Measurements from ENCODE around the gene TXNL4B. TPM values are rescaled to one million over a fixed set of nuclear protein-coding genes. Genes with fewer than 3 reads are reported as not detected.

Gene TXNL4B
- total RNA-seq, 1 donor from 2014 or later, result 10.2 TPM

DNA sequence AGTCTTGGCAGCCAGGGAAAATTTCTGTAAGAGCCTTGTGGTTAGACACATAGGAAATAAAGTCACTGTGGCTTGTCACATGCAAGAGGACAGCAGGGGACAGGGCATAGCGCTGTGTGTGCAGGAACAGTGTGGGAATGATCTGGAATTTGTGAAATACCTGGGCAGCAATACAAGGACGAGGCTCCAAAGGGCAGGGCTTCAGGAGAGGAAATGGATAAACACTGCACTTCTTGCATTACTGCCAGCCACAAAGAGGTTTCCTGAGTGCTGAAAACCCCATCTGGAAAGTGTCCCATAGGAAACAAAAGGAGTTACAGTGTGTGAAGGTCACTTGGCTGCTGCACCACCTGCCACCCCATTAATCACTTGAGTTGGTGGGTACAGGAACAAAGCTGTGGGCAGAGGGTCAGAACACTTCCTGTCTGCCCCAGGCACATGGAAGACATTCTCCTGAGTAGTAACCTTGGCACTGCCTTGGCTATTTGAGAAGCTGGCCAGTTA, 51.2 kb downstream of the TXNL4B start:
- FAIRE-seq, result no peak

DNA sequence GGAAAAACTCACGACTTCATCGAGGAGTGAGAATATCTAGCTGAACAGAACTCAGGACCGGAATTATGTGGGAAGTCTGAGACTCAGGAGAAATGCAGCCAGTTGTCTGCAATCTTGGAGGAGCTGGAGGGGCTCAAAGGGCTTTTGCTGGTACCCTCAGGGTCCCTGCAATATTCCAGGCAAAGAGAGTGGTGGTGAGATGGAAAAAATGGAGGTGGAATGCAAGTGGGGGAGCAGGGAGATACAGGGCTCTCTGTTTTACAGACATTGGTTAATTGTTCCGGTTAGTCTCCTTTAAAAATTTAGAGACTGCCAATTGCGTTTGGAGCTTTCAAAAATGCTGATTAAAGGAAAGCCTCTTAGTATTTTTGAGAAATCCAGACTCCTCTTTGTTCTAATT, 57.3 kb downstream of the TXNL4B start:
- no peak for FAIRE-seq
- no peak for DNase-seq (ENCODE audit: low spot score in 2 of 2)

More for the DNA sequence above, 51.2 kb downstream of the TXNL4B start:
- DNase-seq (ENCODE audit: low spot score in 2 of 2), result no peak

Other genes starting within 250 kb of the TXNL4B start
- gene ATXN1L, start 247.6 kb downstream of the TXNL4B start, total RNA-seq, result 7.7 TPM
- gene ZNF821, start 209.4 kb downstream of the TXNL4B start, total RNA-seq, result 36.7 TPM
- 117 TPM for gene IST1, start 198.1 kb downstream of the TXNL4B start, total RNA-seq
- gene PKD1L3, start 93.2 kb downstream of the TXNL4B start, total RNA-seq, result under 0.01 TPM
- 2.4 TPM for gene DHODH, start 84.9 kb downstream of the TXNL4B start, total RNA-seq
- gene HP, start 39.1 kb downstream of the TXNL4B start, total RNA-seq, result 0.41 TPM
- under 0.01 TPM for gene HPR, start 30.4 kb downstream of the TXNL4B start, total RNA-seq
- gene DHX38, start 227 bp upstream of the TXNL4B start, total RNA-seq, result 57.1 TPM
- gene PMFBP1, start 78.5 kb upstream of the TXNL4B start, total RNA-seq, result 0.41 TPM